K562 (cell line): ENCODE measurements around the gene DESI2. TPM values are rescaled to one million over a fixed set of nuclear protein-coding genes. Genes with fewer than 3 reads are reported as not detected.

Experiments used
- ARID4B ChIP-seq: sonication (generic); formaldehyde crosslinking; IDR thresholded peaks from 2 replicates; pipeline ENCODE4 v1.8.0; 2022; ENCODE audit warnings: mild to moderate bottlenecking, missing genetic modification reagents
- BACH1 ChIP-seq: fragments of 200-800 bp; sonication (Bioruptor generic); IDR thresholded peaks from 2 replicates; pipeline ENCODE4 v1.6.1; 2016; ENCODE audit warnings: missing genetic modification characterization, missing compliant biosample characterization
- CBX8 ChIP-seq: fragments of 200-600 bp; sonication (generic); IDR thresholded peaks from 2 replicates; pipeline ENCODE4 v1.6.1; 2012; ENCODE audit warnings: borderline replicate concordance, mixed run types, low read depth, mild to moderate bottlenecking, moderate library complexity, mixed read lengths, low read length, control low read depth, inconsistent platforms; ENCODE audit not compliant: poor library complexity, severe bottlenecking; ENCODE audit errors: extremely low read depth
- CREBBP ChIP-seq: IDR thresholded peaks from one replicate; pipeline ENCODE4 v1.6.1; 2012; ENCODE audit warnings: low read depth, mild to moderate bottlenecking, control low read depth, inconsistent platforms, low read length
- GTF2A2 ChIP-seq: IDR thresholded peaks from 2 replicates; pipeline ENCODE4 v1.6.1; 2016; ENCODE audit warnings: mild to moderate bottlenecking, missing genetic modification characterization, missing compliant biosample characterization
- HDAC3 ChIP-seq: fragments of 450-650 bp; IDR thresholded peaks from 2 replicates; pipeline ENCODE4 v1.6.1; 2018; ENCODE audit warnings: borderline replicate concordance, mild to moderate bottlenecking, moderate library complexity; ENCODE audit not compliant: partially characterized antibody
- KAT7 ChIP-seq: sonication (generic); formaldehyde crosslinking; IDR thresholded peaks from 2 replicates; pipeline ENCODE4 v1.8.0; 2022; ENCODE audit warnings: missing genetic modification reagents, mild to moderate bottlenecking, borderline replicate concordance
- LARP7 ChIP-seq: fragments of 450-650 bp; IDR thresholded peaks from 2 replicates; pipeline ENCODE4 v1.6.1; 2016
- MEF2A ChIP-seq: IDR thresholded peaks from 2 replicates; pipeline ENCODE4 v1.6.1; 2011; ENCODE audit warnings: low read depth, mild to moderate bottlenecking, low read length, moderate library complexity; ENCODE audit not compliant: control insufficient read depth
- POLR2AphosphoS5 ChIP-seq: IDR thresholded peaks from 2 replicates; pipeline ENCODE4 v1.6.1; 2011; ENCODE audit warnings: mild to moderate bottlenecking, low read depth, low read length, moderate library complexity; ENCODE audit not compliant: control insufficient read depth, insufficient read depth
- PTTG1 ChIP-seq: fragments of 450-650 bp; IDR thresholded peaks from 2 replicates; pipeline ENCODE4 v1.6.1; 2016; ENCODE audit warnings: low read depth, mild to moderate bottlenecking, missing genetic modification characterization, missing compliant biosample characterization
- THAP7 ChIP-seq: fragments of 250-450 bp; sonication (Bioruptor Pico); IDR thresholded peaks from 2 replicates; pipeline ENCODE4 v1.5.0; 2021
- ZKSCAN1 ChIP-seq: fragments of 150-350 bp; IDR thresholded peaks from 2 replicates; pipeline ENCODE4 v1.6.1; 2016; ENCODE audit warnings: low read depth, low read length
- ZNF121 ChIP-seq: sonication (generic); formaldehyde crosslinking; conservative IDR thresholded peaks from 2 replicates; pipeline ENCODE4 v1.8.0; 2022; ENCODE audit warnings: missing genetic modification reagents
- ZNF175 ChIP-seq: fragments of 200-800 bp; sonication (Bioruptor generic); IDR thresholded peaks from 2 replicates; pipeline ENCODE4 v1.6.1; 2016; ENCODE audit warnings: low read depth, mild to moderate bottlenecking, missing genetic modification characterization, missing compliant biosample characterization
- ZNF24 ChIP-seq: fragments of 450-650 bp; IDR thresholded peaks from 2 replicates; pipeline ENCODE4 v1.6.1; 2016
- ZNF717 ChIP-seq: fragments of 250-450 bp; sonication (Bioruptor Pico); IDR thresholded peaks from 2 replicates; pipeline ENCODE4 v1.5.0; 2021
- polyA plus RNA-seq, 8 experiments: library from polyadenylated mRNA; depleted of rRNA in 4 of 8; stranded (reverse) in 5 of 8; unstranded in 3 of 8; fragments of >200 nt; fragmentation: Nextera tagmentation in 2 of 8; fragmentation: Illumina TruSeq in 1 of 8; extraction: Ambion mirVana in 2 of 8; extraction: Trizol in 1 of 8; gene quantifications; 2 replicates each; pipeline versions ENCODE4 v1.2.1 to v1.2.3, GENCODE V29; 2011 to 2014; ENCODE audit warnings: inconsistent platforms in 1 of 8, missing spikeins in 1 of 8
- total RNA-seq, 7 experiments: library from RNA; depleted of rRNA in 6 of 7; stranded (reverse); fragments of >200 nt in 6 of 7; fragmentation: Illumina TruSeq in 2 of 7; extraction: Trizol in 2 of 7; gene quantifications; 2 replicates each; pipeline versions ENCODE4 v1.2.1 to v1.2.3, GENCODE V29; 2011 to 2021; ENCODE audit warnings: low replicate concordance in 1 of 7
- TF ChIP-seq, protein P1 (sequence below): fragments of 200-400 bp; formaldehyde crosslinking; IDR thresholded peaks from 2 replicates; pipeline ENCODE4 v1.6.1; 2017; ENCODE audit warnings: mild to moderate bottlenecking, low read depth, low read length, moderate library complexity
- TF ChIP-seq, protein P2 (sequence below): fragments of 250-450 bp; sonication (Bioruptor Pico); IDR thresholded peaks from 2 replicates; pipeline ENCODE4 v1.5.0; 2020; ENCODE audit warnings: mild to moderate bottlenecking

The DESI2 gene
- total and polyA plus RNA-seq, 9 of the 15 experiments (the other 6 are each of a cell fraction or from before 2014, with no cell fraction given) = 17.4 to 59.4 (median 38.4) TPM

GRCh38 chr1:244652623-244653438, at the start of gene DESI2 (continued):
- TF ChIP-seq, protein P1, sequence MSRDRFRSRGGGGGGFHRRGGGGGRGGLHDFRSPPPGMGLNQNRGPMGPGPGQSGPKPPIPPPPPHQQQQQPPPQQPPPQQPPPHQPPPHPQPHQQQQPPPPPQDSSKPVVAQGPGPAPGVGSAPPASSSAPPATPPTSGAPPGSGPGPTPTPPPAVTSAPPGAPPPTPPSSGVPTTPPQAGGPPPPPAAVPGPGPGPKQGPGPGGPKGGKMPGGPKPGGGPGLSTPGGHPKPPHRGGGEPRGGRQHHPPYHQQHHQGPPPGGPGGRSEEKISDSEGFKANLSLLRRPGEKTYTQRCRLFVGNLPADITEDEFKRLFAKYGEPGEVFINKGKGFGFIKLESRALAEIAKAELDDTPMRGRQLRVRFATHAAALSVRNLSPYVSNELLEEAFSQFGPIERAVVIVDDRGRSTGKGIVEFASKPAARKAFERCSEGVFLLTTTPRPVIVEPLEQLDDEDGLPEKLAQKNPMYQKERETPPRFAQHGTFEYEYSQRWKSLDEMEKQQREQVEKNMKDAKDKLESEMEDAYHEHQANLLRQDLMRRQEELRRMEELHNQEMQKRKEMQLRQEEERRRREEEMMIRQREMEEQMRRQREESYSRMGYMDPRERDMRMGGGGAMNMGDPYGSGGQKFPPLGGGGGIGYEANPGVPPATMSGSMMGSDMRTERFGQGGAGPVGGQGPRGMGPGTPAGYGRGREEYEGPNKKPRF = no peak
- no peak for TF ChIP-seq CREBBP
- TF ChIP-seq, protein P2, sequence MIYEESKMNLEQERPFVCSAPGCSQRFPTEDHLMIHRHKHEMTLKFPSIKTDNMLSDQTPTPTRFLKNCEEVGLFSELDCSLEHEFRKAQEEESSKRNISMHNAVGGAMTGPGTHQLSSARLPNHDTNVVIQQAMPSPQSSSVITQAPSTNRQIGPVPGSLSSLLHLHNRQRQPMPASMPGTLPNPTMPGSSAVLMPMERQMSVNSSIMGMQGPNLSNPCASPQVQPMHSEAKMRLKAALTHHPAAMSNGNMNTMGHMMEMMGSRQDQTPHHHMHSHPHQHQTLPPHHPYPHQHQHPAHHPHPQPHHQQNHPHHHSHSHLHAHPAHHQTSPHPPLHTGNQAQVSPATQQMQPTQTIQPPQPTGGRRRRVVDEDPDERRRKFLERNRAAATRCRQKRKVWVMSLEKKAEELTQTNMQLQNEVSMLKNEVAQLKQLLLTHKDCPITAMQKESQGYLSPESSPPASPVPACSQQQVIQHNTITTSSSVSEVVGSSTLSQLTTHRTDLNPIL (CRISPR knock-in tag) = no peak
- TF ChIP-seq CBX8 = no peak
- no peak for TF ChIP-seq THAP7 (CRISPR knock-in tag)
- TF ChIP-seq ZNF175 (CRISPR knock-in tag) = peak; percentile 87
- no peak for TF ChIP-seq MEF2A
- peak; percentile 98 for TF ChIP-seq KAT7 (CRISPR knock-in tag)
- TF ChIP-seq PTTG1 = no peak
- no peak for TF ChIP-seq ZNF121 (CRISPR knock-in tag)
- peak; percentile 24; the same call in 1 of the 2 replicates for TF ChIP-seq ZNF24
- TF ChIP-seq HDAC3 = no peak
- TF ChIP-seq GTF2A2 (tag) = no peak
- TF ChIP-seq ZKSCAN1 = no peak
- TF ChIP-seq BACH1 = no peak; the same call in 1 of the 2 replicates
- no peak for TF ChIP-seq ZNF717 (CRISPR knock-in tag)
- peak; percentile 55; the same call in 1 of the 2 replicates for TF ChIP-seq ARID4B
- peak; percentile 95 for TF ChIP-seq POLR2AphosphoS5
- TF ChIP-seq LARP7 = no peak; the same call in 1 of the 2 replicates
